Panc1 (cell line): ENCODE measurements around the gene P2RY6. TPM values are rescaled to one million over a fixed set of nuclear protein-coding genes. Genes with fewer than 3 reads are reported as not detected.

ENCODE experiments used
- ATAC-seq: fragments of 200-7000 bp; cut with Tn5 transposase; 2 replicates; pipeline ENCODE4 v1.9.1; 2020; ENCODE audit warnings: mild to moderate bottlenecking, moderate library complexity
- BruUV-seq: library from RNA; stranded (reverse); fragments of 400-500 nt; replicated peaks from 2 replicates; lab custom pipeline; 2021; lab: Mats Ljungman, UMichigan
- CTCF ChIA-PET: fragments of 300-600 bp; sonication (Branson Sonifier 250); formaldehyde crosslinking; loops from one replicate; lab custom pipeline; 2022; ENCODE audit warnings: antibody characterized with exemption; lab: Charles Lee
- POLR2A ChIA-PET: fragments of 300-600 bp; sonication (Branson Sonifier 250); formaldehyde crosslinking; loops from one replicate; lab custom pipeline; 2022; ENCODE audit warnings: antibody characterized with exemption; lab: Charles Lee
- DNase-seq: peaks from one replicate; pipeline ENCODE4 v3.0.0-alpha.2; 2010; ENCODE audit warnings: low read depth, low spot score
- H3K27ac ChIP-seq: 2 replicates; pipeline ENCODE4 v1.5.1; 2011; ENCODE audit warnings: mild to moderate bottlenecking, low read length, inconsistent platforms
- H3K27me3 ChIP-seq: fragments of 200-500 bp; sonication (Bioruptor generic); 2 replicates; pipeline ENCODE4 v1.6.0; 2014; ENCODE audit warnings: low read length, inconsistent platforms; ENCODE audit not compliant: control insufficient read depth, insufficient read depth
- H3K36me3 ChIP-seq: fragments of 200-500 bp; sonication (Bioruptor generic); 2 replicates; pipeline ENCODE4 v1.5.1; 2014; ENCODE audit warnings: inconsistent platforms, mild to moderate bottlenecking, low read length, moderate library complexity; ENCODE audit not compliant: control insufficient read depth, insufficient read depth
- H3K4me1 ChIP-seq: 2 replicates; pipeline ENCODE4 v1.5.1; 2011; ENCODE audit warnings: inconsistent platforms, mild to moderate bottlenecking, low read length, moderate library complexity; ENCODE audit not compliant: control insufficient read depth, insufficient read depth
- H3K4me3 ChIP-seq, 2 experiments: 2 replicates each; pipeline ENCODE4 v1.5.1; 2011 to 2012; ENCODE audit warnings: low read depth in 2 of 2, low read length in 2 of 2, mild to moderate bottlenecking in 2 of 2, inconsistent platforms in 1 of 2, moderate library complexity in 1 of 2
- H3K9me3 ChIP-seq: fragments of 200-500 bp; sonication (Bioruptor generic); 2 replicates; pipeline ENCODE4 v1.5.1; 2014; ENCODE audit warnings: low read depth, mild to moderate bottlenecking, inconsistent platforms, low read length, moderate library complexity; ENCODE audit not compliant: control insufficient read depth, insufficient read depth
- CTCF ChIP-seq: fragments of 450-650 bp; IDR thresholded peaks from 2 replicates; pipeline ENCODE4 v1.5.1; 2017; ENCODE audit warnings: mild to moderate bottlenecking
- POLR2AphosphoS5 ChIP-seq: IDR thresholded peaks from 2 replicates; pipeline ENCODE4 v1.6.1; 2012; ENCODE audit warnings: mild to moderate bottlenecking, low read depth, low read length, moderate library complexity
- REST ChIP-seq, 2 experiments: IDR thresholded peaks; 2 replicates each; pipeline ENCODE4 v1.6.1; 2011 to 2012; ENCODE audit warnings: low read depth in 2 of 2, control low read depth in 1 of 2, low read length in 1 of 2, mild to moderate bottlenecking in 1 of 2, moderate library complexity in 1 of 2; ENCODE audit not compliant: insufficient read depth in 1 of 2
- SIN3A ChIP-seq: IDR thresholded peaks from 2 replicates; pipeline ENCODE4 v1.6.1; 2012; ENCODE audit warnings: low read depth, mild to moderate bottlenecking, low read length, moderate library complexity, borderline replicate concordance; ENCODE audit not compliant: insufficient read depth
- TCF7L2 ChIP-seq: IDR thresholded peaks from 2 replicates; pipeline ENCODE4 v1.6.1; 2011; ENCODE audit warnings: mild to moderate bottlenecking, low read depth, low read length, inconsistent platforms
- in situ Hi-C: cut with HindIII; loops from 2 replicates; pipeline ENCODE4 v1.10.0; 2016; ENCODE audit warnings: low sequenced_read_pairs, low pct_unique_long_range_greater_than_20kb
- intact Hi-C: fragments of 100-400 bp; cut with micrococcal nuclease; formaldehyde crosslinking; loops from one replicate; pipeline ENCODE4 v1.10.0; 2022; ENCODE audit not compliant: unreplicated experiment
- total RNA-seq: library from RNA; stranded (reverse); gene quantifications from one replicate; pipeline ENCODE4 v1.2.1, GENCODE V29; 2021; ENCODE audit not compliant: unreplicated experiment

Gene P2RY6
- total RNA-seq, 1 experiment from 2014 or later: 0.59 TPM

- DNase-seq (no peak), ATAC-seq (peak; percentile 23; the same call in 1 of the 2 replicates)
- in situ Hi-C loops: no loop called here
- intact Hi-C loops: no loop called here
- Histone ChIP-seq H3K27me3 (no peaks in the 10 kb centered on the region), H3K4me1 (peaks cover 55% of the 10 kb centered on the region), H3K4me3 (no peak overlapping the region), H3K36me3 (no peaks in the 10 kb centered on the region), H3K9me3 (no peaks in the 10 kb centered on the region), H3K27ac (peak overlapping the region; percentile 24; the same call in 1 of the 2 replicates)
- ChIA-PET CTCF (interaction anchor here (0.6 to 1.0 kb wide), 4 partner anchors 16 to 503 kb away, joined by 3 to 11 read pairs (median 4); no protein-coding TSS in a partner anchor), POLR2A (no interaction called here)
- TF ChIP-seq REST (IDR thresholded peaks at IDR 0.05; ENCODE audit: insufficient read depth in 1 of 2, low read depth in 2 of 2, low read length in 1 of 2): no peak
- TF ChIP-seq TCF7L2: no peak
- BruUV-seq: no TSS peak
These were observed 42.2 kb downstream of the P2RY6 start for GRCh38 chr11:73314117-73314961.

GRCh38 chr11:73315293-73316020 lies 43.3 kb downstream of the P2RY6 start:
- no peaks in the 10 kb centered on the region for H3K27me3 ChIP-seq
- H3K27ac ChIP-seq: 0 out of 2 replicates have a peak overlapping the region, but pooled peaks have one; percentile 2
- H3K4me1 ChIP-seq: peaks cover 46% of the 10 kb centered on the region
- BruUV-seq: no TSS peak
- TF ChIP-seq SIN3A: no peak
- no peak for TF ChIP-seq POLR2AphosphoS5
- no peak for TF ChIP-seq CTCF
- no peak for TF ChIP-seq REST (IDR thresholded peaks at IDR 0.05; ENCODE audit: insufficient read depth in 1 of 2, low read depth in 2 of 2, low read length in 1 of 2)
- no peak for TF ChIP-seq TCF7L2
- ChIA-PET CTCF (interaction anchor here (0.6 to 1.0 kb wide), 2 partner anchors 20 to 79 kb away, joined by 3 to 4 read pairs; no protein-coding TSS in a partner anchor), POLR2A (no interaction called here)
- H3K4me3 ChIP-seq: no peak overlapping the region
- ATAC-seq: no peak
- in situ Hi-C loops: no loop called here
- H3K36me3 ChIP-seq: no peaks in the 10 kb centered on the region
- H3K9me3 ChIP-seq: no peaks in the 10 kb centered on the region
- no peak for DNase-seq
- intact Hi-C loops: no loop called here
